Right lobe of liver (tissue), 4 donors: ENCODE measurements around the gene LCOR.
"Not testable (repeated sequence)": the region's sequence is repeated elsewhere in the genome, so short reads cannot be mapped to it uniquely, and the experiment has no call there.

Source experiments
- CTCF ChIP-seq, 4 donors: fragments of 200-600 bp in 3 of 4; fragments of 450-650 bp in 1 of 4; IDR thresholded peaks; one replicate each; pipeline versions ENCODE4 v1.5.1 to v1.8.0; 2016 to 2022; ENCODE audit warnings: antibody characterized with exemption in 4 of 4, mild to moderate bottlenecking in 2 of 4
- POLR2A ChIP-seq: fragments of 450-650 bp; IDR thresholded peaks from one replicate; pipeline ENCODE4 v1.6.1; 2017; ENCODE audit warnings: antibody characterized with exemption, mild to moderate bottlenecking
- donor health status: DM: no; HTN: no; CAD: no.
- donor health status: DM: no; HTN: no; CAD: no.
- donor health status: DM: no; HTN: yes; CAD: no.

- TF ChIP-seq POLR2A; CTCF (IDR thresholded peaks at IDR 0.05): not testable (repeated sequence)
Observed at GRCh38 chr10:97033841-97034240, 201.7 kb downstream of the LCOR start.
